Measurements from ENCODE around the gene ZNF229. TPM values are rescaled to one million over a fixed set of nuclear protein-coding genes. Genes with fewer than 3 reads are reported as not detected.
A peak's percentile ranks its signal among the peaks of the same experiment; 100 is the strongest.
"Not testable (repeated sequence)": the region's sequence is repeated elsewhere in the genome, so short reads cannot be mapped to it uniquely, and the experiment has no call there.

ZNF229 gene
- total RNA-seq, result 10 to 100 TPM; 13.3 to 22.9 (median 17.8) TPM

DNA sequence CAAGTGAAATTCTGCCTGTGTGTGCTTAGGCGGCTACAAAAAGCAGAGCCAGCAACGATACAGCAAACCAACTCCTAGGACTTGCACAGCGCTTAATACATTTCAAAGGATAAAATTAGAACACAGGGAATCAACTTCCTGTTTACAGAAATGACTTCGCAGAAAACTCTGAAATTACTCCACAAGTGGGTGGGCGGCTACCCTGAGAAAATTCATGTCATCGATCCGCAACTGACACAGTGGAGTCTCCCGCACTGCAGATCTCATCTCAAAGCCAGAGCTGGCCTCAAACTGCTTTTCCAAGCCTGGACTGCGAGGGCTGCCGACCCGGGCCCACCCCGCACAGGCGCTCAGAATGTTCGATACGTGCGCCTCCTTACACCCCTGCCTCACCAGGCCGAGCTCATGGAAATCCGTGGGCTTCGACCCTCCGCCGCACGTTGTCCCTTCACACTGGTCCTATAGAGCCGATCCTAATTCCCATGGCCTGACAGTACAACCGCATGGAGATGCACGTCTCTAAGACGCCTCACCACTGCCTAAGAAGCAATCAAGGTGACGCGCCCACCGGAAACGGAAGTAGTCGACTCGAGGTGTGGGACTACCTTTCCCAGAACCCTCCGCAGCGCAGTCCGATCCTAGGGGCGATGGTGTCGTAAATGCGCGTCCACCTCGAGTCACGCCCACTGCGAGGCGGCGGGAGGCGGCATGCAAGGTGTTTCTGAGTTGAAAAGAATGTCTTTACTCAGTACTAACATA lies at the start of gene ZNF229:
ZNF229 (minus strand) TSS at position 557 of the 759 bp plus-strand sequence. CDS start 5,625 bp downstream, outside the sequence.
- Histone ChIP-seq H3K4me1 (peaks cover 9 to 10% of the 10 kb centered on the region in 2 donors), H3K9me3 (no peaks in the 10 kb centered on the region), H3K4me3 (replicated peaks in 1 of 3) (peak within 1 kb of the TSS; percentile 54 to 96 (median 88)), H3K27ac (no peak within 1 kb of the TSS), H3K36me3 (no peaks in the 10 kb centered on the region), H3K27me3 (no peaks in the 10 kb centered on the region)
- DNase-seq, result peak; percentile 94 to 96
- WGBS, 2 donors, result 2 to 4% methylated on average over 39 to 42 of the region's 45 CpGs
- TF ChIP-seq, protein P1, sequence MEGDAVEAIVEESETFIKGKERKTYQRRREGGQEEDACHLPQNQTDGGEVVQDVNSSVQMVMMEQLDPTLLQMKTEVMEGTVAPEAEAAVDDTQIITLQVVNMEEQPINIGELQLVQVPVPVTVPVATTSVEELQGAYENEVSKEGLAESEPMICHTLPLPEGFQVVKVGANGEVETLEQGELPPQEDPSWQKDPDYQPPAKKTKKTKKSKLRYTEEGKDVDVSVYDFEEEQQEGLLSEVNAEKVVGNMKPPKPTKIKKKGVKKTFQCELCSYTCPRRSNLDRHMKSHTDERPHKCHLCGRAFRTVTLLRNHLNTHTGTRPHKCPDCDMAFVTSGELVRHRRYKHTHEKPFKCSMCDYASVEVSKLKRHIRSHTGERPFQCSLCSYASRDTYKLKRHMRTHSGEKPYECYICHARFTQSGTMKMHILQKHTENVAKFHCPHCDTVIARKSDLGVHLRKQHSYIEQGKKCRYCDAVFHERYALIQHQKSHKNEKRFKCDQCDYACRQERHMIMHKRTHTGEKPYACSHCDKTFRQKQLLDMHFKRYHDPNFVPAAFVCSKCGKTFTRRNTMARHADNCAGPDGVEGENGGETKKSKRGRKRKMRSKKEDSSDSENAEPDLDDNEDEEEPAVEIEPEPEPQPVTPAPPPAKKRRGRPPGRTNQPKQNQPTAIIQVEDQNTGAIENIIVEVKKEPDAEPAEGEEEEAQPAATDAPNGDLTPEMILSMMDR (IDR thresholded peaks at IDR 0.05), result no peak
- TF ChIP-seq POLR2A (IDR thresholded peaks at IDR 0.05), result peak in 1 of 2 donors; percentile 36
- intact Hi-C loops (cut with DNase I), result no loop called here

DNA sequence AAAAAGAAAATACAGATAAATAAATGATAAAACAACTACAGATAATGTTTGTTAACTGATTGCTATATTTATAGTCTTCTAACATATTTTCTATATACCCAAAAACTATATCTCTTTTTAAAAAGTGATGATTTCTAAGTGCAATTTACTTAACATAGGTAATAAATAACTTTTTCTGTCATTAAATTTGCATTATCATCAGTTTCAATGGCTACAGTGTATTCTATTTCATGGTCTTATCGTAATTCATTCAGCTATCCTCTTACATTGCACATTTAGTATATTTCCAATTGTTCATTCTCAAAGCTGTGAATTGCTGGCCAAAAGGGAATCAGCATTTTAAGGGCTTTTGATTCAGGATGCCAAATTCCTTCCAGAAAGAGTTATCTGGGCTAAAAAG lies 48.4 kb upstream of the ZNF229 start:
- Histone ChIP-seq H3K4me3 (replicated peaks in 1 of 3) (no peak overlapping the region), H3K36me3 (peaks cover 44 to 52% of the 10 kb centered on the region in 2 donors), H3K27ac (no peak overlapping the region), H3K27me3 (no peaks in the 10 kb centered on the region), H3K9me3 (no peaks in the 10 kb centered on the region), H3K4me1 (peaks cover 11 to 20% of the 10 kb centered on the region in 2 donors)
- TF ChIP-seq POLR2A (IDR thresholded peaks at IDR 0.05), result no peak
- TF ChIP-seq, protein P1 (IDR thresholded peaks at IDR 0.05), result no peak
- 94 to 97% methylated on average over 1 of the region's 1 CpG for WGBS, 2 donors
- DNase-seq, result no peak
- intact Hi-C loops (cut with DNase I), result no loop called here

DNA sequence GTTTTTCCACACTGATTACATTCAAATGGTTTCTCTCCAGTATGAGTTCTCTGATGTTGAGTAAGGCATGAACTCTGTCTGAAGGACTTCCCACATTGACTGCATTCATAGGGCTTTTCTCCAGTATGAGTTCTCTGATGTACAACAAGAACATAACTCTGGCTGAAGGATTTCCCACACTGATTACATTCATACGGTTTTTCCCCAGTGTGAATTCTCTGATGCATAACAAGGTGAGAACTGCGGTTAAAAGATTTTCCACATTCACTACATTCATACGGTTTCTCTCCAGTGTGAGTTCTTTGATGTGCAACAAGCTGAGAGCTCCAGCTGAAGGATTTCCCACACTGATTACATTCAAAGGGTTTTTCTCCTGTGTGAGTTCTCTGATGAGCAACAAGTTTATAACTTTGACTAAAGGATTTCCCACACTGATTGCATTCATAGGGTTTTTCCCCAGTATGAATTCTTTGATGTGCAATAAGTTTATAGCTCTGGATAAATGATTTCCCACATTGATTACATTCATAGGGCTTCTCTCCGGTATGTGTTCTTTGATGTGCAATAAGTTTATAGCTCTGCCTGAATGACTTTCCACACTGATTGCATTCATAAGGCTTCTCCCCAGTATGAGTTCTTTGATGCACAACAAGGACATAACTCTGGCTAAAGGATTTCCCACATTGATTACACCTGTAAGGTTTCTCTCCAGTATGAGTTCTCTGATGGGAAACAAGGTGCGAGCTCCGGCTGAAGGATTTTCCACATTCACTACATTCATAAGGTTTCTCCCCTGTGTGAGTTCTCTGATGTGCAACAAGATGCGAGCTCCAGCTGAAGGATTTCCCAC lies 28.5 kb upstream of the ZNF229 start:
- Histone ChIP-seq H3K9me3 (peaks cover 66% of the 10 kb centered on the region), H3K4me1 (no peaks in the 10 kb centered on the region), H3K27me3 (no peaks in the 10 kb centered on the region), H3K27ac (no peak overlapping the region), H3K36me3 (peaks cover 51 to 52% of the 10 kb centered on the region in 2 donors), H3K4me3 (replicated peaks in 1 of 3) (no peak overlapping the region)
- DNase-seq, result no peak
- 95 to 97% methylated on average over 7 of the region's 7 CpGs for WGBS, 2 donors
- no peak for TF ChIP-seq POLR2A (IDR thresholded peaks at IDR 0.05)
- TF ChIP-seq, protein P1 (IDR thresholded peaks at IDR 0.05), result no peak
- intact Hi-C loops (cut with DNase I), result loop anchor here (5.0 to 10.0 kb wide), 2 partner anchors 229 to 622 kb away; no protein-coding TSS in a partner anchor

DNA sequence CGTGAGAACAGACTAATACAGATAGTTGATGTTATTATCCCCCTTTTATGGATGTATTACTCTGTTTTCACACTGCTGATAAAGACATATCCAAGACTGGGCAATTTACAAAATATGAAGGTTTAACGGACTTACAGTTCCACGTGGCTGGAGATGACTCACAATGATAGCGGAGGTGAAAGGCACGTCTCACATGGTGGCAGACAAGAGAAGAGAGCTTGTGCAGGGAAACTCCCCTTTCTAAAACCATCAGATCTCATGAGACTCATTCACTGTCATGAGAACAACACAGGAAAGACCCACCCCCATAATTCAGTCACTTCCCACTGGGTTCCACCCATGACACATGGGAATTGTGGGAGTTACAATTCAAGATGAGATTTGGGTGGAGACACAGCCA lies 20.5 kb upstream of the ZNF229 start:
- H3K4me3 ChIP-seq (replicated peaks in 1 of 3); H3K9me3 ChIP-seq; H3K36me3 ChIP-seq; DNase-seq; intact Hi-C loops (cut with DNase I); H3K4me1 ChIP-seq; H3K27ac ChIP-seq; H3K27me3 ChIP-seq: not testable (repeated sequence)
- 48 to 81% methylated on average over 5 of the region's 5 CpGs for WGBS, 2 donors

DNA sequence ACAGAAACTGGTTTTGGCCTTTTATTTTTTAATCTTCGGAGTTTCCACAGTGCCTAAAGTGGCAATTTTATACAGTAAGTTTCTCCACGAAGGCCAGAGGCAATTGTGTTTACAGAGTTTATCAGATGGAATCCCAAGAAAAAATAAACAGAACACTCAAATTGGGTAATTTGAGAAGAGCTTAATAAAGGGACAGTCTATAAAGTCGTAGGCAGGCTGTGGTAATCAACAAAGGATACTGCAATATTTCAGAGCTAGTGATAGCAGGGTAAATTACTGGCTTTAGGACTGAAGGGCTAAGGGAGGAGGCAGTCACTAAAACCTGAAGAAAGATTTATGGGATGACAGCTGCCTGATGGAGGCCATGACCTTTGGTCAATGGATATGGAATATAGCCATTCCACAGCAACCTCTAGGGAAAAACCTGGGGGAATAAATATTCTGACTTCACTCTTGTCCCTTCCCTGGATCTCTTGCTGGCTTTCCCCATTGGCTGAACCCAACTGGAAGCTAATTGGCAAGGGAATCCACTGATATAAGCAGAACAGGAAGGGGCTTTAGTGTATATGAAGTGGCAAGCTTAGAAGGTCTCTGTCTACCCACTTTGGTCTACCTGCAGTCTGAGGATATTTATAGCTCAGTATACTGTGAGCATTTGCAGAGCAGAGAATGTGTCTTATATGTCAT lies 14.5 kb upstream of the ZNF229 start:
- DNase-seq; H3K36me3 ChIP-seq; intact Hi-C loops (cut with DNase I); H3K27ac ChIP-seq; H3K9me3 ChIP-seq; H3K4me1 ChIP-seq; H3K4me3 ChIP-seq (replicated peaks in 1 of 3); H3K27me3 ChIP-seq: not testable (repeated sequence)
- 43 to 50% methylated on average over 3 of the region's 3 CpGs for WGBS, 2 donors

DNA sequence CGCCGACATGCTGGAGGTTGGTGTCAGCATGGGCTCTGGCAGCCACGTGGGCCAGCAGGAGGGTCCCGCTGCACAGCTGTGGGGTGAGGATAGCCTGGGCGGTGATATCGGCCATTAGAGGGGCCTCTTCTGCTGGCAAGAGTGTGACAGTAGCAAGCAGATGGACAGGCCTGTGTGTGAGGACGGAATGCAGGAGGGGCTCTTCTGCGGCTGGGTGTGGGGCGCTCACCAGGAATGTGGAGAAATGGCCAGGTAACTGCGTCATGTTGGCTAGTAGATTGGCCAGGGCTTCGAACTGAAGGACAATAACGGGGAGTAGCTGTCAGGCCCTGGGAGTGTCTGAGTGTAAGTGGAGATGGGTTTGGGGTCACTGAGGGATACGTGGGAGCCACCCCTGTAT lies 7.7 kb upstream of the ZNF229 start:
- DNase-seq; H3K36me3 ChIP-seq; H3K9me3 ChIP-seq; H3K4me1 ChIP-seq; intact Hi-C loops (cut with DNase I); H3K4me3 ChIP-seq (replicated peaks in 1 of 3); H3K27me3 ChIP-seq; H3K27ac ChIP-seq: not testable (repeated sequence)
- WGBS, 2 donors, result 83 to 89% methylated on average over 2 to 3 of the region's 13 CpGs
